ENCODE measurements around the gene SLC26A8.
"Not testable (repeated sequence)": the region's sequence is repeated elsewhere in the genome, so short reads cannot be mapped to it uniquely, and the experiment has no call there.

SLC26A8 gene

GRCh38 chr6:35909571-35909970 is 114.9 kb downstream of the SLC26A8 start:
- not testable (repeated sequence) for DNase-seq (ENCODE audit: low spot score)

- DNase-seq (ENCODE audit: low spot score), result not testable (repeated sequence)
These were observed 115.6 kb downstream of the SLC26A8 start for GRCh38 chr6:35908753-35909401.

- DNase-seq (ENCODE audit: low spot score), result no peak
These were observed 116.7 kb downstream of the SLC26A8 start for GRCh38 chr6:35907750-35908149.

DNA sequence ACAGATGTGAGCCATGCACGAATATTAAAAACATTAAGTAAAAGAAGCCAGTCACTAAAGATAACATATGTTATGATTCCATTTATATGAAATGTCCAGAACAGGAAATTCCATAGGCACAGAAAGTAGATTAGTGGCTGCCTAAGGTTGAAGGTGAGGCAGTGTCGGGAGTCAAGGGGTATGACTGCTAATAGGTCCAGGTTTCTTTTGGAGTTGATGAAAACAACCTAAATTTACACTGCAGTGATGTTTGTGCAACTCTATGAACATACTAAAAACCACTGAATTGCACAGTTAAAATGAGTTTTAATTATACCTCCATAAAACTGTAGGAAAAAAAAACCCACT is 118.0 kb downstream of the SLC26A8 start:
- no peak for DNase-seq (ENCODE audit: low spot score)

DNA sequence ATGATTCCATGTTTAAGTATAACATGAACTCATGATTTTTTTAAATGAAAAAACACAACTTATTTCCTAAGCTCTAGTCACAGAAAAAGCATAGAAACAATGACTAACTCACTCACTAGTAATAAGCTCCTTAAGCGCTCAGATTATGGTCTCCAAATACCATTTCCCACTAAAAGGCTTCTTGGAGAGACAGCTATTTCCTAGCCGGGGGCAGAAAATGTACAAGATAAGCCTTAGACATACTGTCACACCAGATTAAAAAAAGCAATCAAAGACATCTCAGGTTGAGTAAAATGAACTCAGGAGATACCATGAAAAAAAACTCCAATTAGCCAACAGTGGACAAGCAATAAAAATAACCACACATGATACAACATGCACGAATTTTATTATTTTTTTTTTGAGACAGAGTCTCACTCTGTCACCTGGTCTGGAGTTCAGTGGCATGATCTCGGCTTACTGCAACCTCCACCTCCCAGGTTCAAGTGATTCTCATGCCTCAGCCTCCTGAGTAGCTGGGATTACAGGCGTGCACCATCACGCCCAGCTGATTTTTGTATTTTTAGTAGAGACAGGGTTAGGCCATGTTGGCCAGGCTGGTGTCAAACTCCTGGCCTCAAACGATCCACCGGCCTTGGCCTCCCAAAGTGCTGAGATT is 118.5 kb downstream of the SLC26A8 start:
- no peak for DNase-seq (ENCODE audit: low spot score)

GRCh38 chr6:35905141-35905785 is 119.2 kb downstream of the SLC26A8 start:
- DNase-seq (ENCODE audit: low spot score), result no peak

GRCh38 chr6:35903679-35904078 is 120.8 kb downstream of the SLC26A8 start:
- DNase-seq (ENCODE audit: low spot score), result no peak

GRCh38 chr6:35900448-35900847 is 124.0 kb downstream of the SLC26A8 start:
- DNase-seq (ENCODE audit: low spot score), result no peak

GRCh38 chr6:35898003-35898402 is 126.4 kb downstream of the SLC26A8 start:
- DNase-seq (ENCODE audit: low spot score), result no peak

DNA sequence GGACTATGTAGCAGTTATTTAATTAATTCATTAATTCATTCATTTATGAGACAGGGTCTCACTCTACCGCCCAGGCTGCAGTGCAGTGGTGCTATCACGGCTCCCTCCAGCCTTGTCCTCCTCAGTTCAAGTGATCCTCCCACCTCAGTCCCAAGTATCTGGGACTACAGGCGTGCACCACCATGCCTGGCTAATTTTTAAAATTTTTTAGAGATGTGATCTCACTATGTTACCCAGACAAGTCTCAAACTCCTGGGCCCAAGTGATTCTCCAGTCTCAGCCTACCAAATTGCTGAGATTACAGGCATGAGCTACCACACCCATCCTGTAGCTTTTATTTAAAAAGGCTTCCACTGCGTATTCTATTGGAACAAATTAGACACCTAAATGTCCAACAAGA is 127.0 kb downstream of the SLC26A8 start:
- no peak for DNase-seq (ENCODE audit: low spot score)

DNA sequence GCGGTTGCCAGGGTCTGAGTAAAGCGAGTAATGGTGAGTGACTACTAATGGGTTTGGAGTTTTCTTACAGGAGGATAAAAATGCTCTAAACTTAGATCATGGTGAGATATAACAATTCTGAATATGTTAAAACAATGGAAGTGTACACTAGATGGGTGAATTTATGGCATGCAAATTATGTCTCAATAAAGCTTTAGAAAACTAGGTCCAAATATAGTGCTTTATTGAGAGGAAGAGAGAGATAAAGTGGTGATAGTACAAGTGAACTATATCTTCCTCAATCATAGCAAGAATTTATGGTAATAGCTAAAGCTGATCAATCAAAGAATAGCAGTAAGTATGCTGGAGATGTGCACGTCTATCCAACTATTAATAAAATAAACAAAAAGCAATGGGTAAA is 127.4 kb downstream of the SLC26A8 start:
- no peak for DNase-seq (ENCODE audit: low spot score)

GRCh38 chr6:35896228-35896627 is 128.2 kb downstream of the SLC26A8 start:
- DNase-seq (ENCODE audit: low spot score), result no peak

- DNase-seq (ENCODE audit: low spot score), result no peak
These were observed 128.9 kb downstream of the SLC26A8 start for GRCh38 chr6:35895560-35895959.

GRCh38 chr6:35894776-35895175 is 129.7 kb downstream of the SLC26A8 start:
- no peak for DNase-seq (ENCODE audit: low spot score)

Data from RKO (cell line).